Endometrial microvascular endothelial cells (primary cell): ENCODE data around the gene INVS. TPM values are rescaled to one million over a fixed set of nuclear protein-coding genes. Genes with fewer than 3 reads are reported as not detected.
"Not testable (repeated sequence)": the region's sequence is repeated elsewhere in the genome, so short reads cannot be mapped to it uniquely, and the experiment has no call there.

ENCODE experiments used
- in situ Hi-C: cut with HindIII; loops from 2 replicates; pipeline ENCODE4 v1.10.0; 2017; ENCODE audit warnings: low sequenced_read_pairs, low pct_unique_long_range_greater_than_20kb; ENCODE audit errors: inconsistent ontology term
- total RNA-seq: library from RNA; depleted of rRNA; stranded (reverse); fragments of >200 nt; gene quantifications from one replicate; pipeline ENCODE4 v1.2.3, GENCODE V29; 2015; ENCODE audit errors: inconsistent ontology term

INVS gene
- total RNA-seq, 1 donor from 2014 or later: 11.1 TPM

DNA sequence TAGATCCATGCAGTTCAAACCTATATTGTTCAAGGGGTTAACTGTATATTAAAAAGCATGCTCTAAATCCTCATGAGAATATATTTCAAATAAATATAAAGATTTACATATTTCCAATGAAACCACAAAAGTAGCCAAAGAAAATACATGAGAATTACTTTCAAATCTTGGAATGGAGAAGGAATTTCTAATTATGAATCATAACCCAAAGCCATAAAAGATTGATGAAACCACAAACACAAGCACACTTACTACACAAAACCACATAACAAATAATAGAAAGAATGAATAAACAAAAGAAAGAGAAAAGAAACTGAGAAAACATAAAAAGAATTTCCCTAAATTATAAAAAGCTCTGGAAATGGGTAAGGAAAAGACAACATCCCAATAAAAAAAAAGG, 16.3 kb upstream of the INVS start:
- in situ Hi-C loops: no loop called here

- in situ Hi-C loops: no loop called here
These were observed 15.5 kb upstream of the INVS start for GRCh38 chr9:100083448-100084127.

GRCh38 chr9:100084128-100084453, 15.0 kb upstream of the INVS start:
- in situ Hi-C loops: no loop called here

- in situ Hi-C loops: no loop called here
These were observed 14.3 kb upstream of the INVS start for GRCh38 chr9:100084734-100085133.

GRCh38 chr9:100086097-100086635, 12.9 kb upstream of the INVS start:
- in situ Hi-C loops: no loop called here

DNA sequence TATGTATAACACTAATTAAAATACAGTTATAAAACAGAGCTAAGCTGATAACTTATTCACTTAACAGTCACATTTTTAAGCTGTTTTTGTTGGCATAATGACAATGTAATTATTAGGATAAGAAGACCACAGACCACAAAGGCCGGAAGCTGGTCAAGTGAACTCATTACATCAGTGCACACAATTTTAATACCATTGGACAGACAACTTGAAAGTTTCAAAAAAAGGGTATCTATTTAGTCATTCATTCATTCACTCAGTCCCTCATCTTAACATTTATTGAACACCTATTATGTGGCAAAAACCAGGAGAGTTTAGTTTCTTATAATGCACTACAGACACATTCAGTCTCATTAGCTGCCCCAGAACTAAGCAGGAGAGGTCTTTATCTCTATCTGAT, 11.8 kb upstream of the INVS start:
- in situ Hi-C loops: no loop called here

DNA sequence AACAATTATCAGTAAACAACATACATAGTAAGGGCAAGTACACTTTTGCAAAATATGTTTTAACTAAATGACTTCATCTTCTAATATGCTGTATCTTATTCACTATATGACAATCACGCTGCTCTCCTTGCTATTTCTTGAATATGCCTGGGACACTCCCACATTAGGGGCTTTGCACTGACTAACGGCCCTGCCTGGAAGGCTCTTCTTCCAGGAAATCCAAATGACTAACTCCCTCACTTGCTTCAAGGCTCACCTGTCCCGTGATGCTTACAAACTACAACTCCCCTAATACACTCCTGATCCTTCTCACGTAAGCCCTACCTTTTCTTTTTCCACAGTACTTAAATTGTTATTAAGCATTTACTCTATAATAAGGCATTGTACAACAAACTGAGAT, 10.8 kb upstream of the INVS start:
- in situ Hi-C loops: no loop called here

- in situ Hi-C loops: no loop called here
These were observed 8.2 kb upstream of the INVS start for GRCh38 chr9:100090880-100091279.

DNA sequence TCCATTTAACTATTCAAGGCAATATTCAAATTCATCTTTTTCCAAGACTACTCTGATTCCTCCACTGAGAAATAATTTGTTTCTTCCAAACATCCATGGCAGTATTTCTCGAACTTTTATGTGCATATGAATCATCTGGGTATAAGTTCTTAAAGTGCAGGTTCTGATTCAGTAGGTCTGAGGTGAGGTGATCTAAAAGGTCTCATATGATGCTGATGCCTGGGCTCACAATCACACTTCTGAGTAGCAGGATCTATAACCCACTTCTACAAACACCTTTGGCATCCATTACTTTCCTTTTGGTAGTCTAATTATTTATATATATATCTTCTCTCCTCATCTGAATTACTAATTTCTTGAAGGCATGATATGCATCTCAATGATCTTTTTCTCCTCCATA, 7.4 kb upstream of the INVS start:
- in situ Hi-C loops: no loop called here

GRCh38 chr9:100092066-100092465, 7.0 kb upstream of the INVS start:
- in situ Hi-C loops: no loop called here

DNA sequence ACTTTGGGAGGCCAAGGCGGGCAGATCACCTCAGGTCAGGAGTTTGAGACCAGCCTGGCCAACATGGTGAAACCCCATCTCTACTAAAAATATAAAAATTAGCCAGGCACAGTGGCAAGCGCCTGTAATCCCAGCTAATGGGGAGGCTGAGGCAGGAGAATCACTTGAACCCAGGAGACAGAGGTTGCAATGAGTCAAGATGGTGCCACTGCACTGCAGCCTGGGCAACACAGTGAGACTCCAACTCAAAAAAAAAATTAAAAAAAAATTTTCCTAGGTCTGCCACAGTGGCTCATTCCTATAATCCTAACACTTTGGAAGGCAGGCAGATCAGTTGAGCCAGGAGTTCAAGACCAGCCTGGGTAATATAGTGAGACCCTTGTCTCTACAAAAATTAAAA, 4.6 kb upstream of the INVS start:
- in situ Hi-C loops: not testable (repeated sequence)

DNA sequence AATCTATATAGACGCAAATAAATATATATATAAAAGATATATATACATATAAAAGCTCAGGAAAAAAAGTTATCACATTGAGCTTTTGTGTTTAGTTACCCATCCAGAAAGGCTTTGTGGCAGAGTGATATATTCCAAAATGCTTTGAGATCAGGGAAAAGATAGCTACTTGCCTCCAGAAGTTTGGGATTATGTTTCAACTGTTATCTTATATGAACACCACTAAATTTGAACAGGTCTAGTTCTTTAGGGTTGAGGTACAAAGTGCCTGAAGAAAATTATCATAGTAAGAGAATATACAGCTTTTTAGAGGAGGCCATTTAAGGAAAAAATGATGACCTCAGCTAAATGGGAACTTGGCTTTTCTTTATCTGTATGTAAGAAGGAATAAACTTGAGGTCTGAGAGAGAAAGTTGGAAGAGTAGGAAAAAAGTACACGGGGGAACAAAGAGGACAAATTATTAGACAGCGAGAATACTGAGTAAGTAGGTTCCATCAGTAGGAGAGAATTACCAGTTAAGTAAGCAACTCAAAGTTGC, 2.6 kb upstream of the INVS start:
- in situ Hi-C loops: no loop called here

GRCh38 chr9:100098046-100098886, 777 bp upstream of the INVS start:
- in situ Hi-C loops: no loop called here

DNA sequence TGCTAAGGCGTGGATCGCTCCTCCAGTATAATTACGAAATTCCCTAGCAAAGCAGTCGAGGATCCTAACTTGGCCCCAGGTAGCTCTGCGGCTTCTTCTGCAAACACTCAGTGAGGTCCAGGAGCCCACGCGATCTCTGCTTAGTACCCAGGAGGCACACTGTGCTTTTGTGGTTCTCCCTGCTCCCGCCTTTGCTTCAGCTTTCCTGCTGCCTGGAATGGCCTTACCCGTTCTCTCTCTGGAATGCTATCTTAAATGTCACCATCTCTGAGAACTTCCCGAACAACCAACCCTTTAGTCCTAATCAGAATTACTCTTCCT, 639 bp downstream of the INVS start:
- in situ Hi-C loops: no loop called here

DNA sequence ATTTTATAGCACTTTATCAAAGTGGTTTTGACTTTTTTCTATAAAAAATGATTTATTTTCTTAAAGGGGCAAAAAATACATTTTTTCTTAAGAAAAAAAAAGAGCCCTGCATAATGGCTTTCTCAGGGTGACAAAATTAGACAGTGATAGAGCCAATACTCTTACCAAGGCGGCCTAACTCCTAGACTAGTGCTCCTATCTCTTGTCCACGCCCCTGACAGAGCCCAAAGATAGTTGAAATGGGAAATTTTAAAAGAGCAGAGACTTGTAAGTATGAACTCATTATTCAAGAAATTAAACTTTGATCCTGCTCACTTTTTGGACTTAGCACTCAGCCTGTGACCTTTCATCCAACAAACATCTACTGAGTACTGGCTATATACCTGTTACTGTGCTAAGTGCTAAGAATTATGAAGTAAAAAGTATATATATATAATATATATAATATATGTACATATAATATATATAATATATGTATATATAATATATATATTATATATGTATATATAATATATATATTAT, 1.2 kb downstream of the INVS start:
- in situ Hi-C loops: no loop called here

GRCh38 chr9:100101608-100102007, 2.6 kb downstream of the INVS start:
- in situ Hi-C loops: no loop called here

DNA sequence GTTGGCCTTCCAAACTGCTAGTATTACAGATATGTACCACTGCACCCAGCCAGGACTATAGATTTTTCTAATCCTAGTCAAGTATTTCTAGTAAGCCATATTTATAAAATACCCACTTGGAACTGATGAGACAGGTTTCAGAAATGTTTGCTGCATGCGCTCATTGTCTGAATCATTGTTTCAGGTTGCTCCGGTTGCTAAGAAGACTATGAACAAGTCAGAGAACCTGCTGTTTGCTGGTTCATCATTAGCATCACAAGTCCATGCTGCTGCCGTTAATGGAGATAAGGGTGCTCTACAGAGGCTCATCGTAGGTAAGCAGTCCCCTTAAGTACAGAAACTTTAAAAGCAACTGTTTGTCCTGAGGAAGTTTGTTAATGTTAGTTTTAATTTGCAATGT, 5.3 kb downstream of the INVS start:
- in situ Hi-C loops: no loop called here

DNA sequence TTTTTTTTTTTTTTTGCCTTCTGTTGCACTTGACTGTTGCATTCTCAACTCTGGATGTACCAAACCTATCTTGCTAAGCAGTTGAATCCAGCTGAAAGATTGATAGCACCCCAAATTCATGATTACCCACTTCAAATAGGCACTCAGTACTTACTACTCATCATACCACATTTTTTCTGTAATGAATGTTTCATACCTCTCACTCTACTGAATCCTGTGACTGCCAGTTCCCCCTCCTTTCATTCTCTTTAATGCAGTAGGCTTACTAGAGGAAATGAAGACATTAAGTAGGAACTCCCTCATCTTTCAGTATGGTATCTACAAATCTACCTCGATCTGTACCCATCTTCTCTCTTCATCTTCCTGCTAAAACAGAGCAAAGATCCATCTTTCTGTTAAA, 6.8 kb downstream of the INVS start:
- in situ Hi-C loops: no loop called here

- in situ Hi-C loops: no loop called here
These were observed 7.6 kb downstream of the INVS start for GRCh38 chr9:100106616-100107015.

DNA sequence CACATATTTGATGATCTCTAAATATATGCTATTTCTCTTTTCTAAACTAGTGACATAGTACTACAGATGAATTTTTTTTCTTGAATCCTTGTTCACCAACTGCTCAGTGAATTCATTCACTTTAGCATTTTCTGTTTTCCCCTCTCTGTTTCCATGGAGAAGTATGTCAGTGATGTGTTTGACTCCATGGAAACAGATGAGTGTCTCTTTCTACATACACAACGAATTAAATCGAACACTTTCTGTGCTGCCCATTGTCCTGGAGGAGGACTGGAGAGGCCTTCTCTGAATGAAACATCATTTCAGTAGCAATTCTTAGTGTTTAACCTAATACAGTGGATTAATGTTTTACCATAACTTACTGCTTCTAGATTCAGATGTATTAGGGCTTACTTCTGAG, 9.5 kb downstream of the INVS start:
- in situ Hi-C loops: no loop called here
